Subcutaneous adipose tissue (tissue), 4 donors: ENCODE results near the gene CDKN2B-AS1. TPM values are rescaled to one million over a fixed set of nuclear protein-coding genes. Genes with fewer than 3 reads are reported as not detected.

Experiments
- total RNA-seq, 4 donors: library from RNA; depleted of rRNA; stranded (reverse); fragments of >200 nt; gene quantifications; one replicate each; pipeline ENCODE4 v1.1.0, GENCODE V29; 2016
- TF ChIP-seq, protein P1 (sequence below): fragments of 450-650 bp; IDR thresholded peaks from one replicate; pipeline ENCODE4 v1.5.1; 2016; ENCODE audit warnings: low read depth, mild to moderate bottlenecking, control low read depth, antibody characterized with exemption, moderate library complexity

Gene CDKN2B-AS1
- total RNA-seq, 4 donors from 2014 or later = 6.1 TPM; not detected in 3

DNA sequence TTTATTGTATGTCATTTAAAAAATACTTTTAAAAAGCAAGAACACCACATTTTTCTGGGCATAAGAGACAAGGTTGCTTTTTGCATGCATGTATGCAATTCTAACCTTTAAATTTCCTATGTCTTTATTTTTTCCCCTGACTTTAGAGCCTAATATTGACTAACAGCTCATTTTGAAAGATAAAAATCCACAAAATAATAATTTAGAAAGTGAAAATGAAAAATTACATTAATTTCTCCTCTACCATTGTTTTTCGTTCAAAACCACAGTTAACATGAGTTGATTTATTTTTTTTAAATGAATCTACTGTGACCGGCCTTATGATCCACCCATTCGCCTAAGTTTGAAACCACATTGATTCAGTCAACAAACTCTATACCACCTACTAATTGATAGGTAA, 152.0 kb downstream of the CDKN2B-AS1 start:
- TF ChIP-seq, protein P1, sequence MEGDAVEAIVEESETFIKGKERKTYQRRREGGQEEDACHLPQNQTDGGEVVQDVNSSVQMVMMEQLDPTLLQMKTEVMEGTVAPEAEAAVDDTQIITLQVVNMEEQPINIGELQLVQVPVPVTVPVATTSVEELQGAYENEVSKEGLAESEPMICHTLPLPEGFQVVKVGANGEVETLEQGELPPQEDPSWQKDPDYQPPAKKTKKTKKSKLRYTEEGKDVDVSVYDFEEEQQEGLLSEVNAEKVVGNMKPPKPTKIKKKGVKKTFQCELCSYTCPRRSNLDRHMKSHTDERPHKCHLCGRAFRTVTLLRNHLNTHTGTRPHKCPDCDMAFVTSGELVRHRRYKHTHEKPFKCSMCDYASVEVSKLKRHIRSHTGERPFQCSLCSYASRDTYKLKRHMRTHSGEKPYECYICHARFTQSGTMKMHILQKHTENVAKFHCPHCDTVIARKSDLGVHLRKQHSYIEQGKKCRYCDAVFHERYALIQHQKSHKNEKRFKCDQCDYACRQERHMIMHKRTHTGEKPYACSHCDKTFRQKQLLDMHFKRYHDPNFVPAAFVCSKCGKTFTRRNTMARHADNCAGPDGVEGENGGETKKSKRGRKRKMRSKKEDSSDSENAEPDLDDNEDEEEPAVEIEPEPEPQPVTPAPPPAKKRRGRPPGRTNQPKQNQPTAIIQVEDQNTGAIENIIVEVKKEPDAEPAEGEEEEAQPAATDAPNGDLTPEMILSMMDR = no peak

- TF ChIP-seq, protein P1 = no peak
These were observed 153.4 kb downstream of the CDKN2B-AS1 start for GRCh38 chr9:22147813-22148527.

DNA sequence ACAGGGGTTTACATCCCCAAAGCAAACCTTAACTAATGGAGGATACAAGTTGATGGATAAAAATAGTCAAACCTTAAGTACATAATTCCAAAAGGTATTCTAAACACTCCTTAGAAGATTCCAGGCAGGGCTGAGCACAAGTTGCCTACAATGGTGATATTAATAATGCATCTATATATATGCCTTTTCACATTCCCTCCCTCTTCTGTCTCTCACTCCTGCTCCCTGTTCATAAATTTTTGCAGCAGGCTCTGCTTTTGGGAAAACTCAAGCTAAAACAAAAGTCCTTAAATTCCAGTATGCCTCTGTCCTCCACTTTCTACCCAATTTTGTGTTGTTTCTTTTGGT, 153.9 kb downstream of the CDKN2B-AS1 start:
- TF ChIP-seq, protein P1 = no peak

DNA sequence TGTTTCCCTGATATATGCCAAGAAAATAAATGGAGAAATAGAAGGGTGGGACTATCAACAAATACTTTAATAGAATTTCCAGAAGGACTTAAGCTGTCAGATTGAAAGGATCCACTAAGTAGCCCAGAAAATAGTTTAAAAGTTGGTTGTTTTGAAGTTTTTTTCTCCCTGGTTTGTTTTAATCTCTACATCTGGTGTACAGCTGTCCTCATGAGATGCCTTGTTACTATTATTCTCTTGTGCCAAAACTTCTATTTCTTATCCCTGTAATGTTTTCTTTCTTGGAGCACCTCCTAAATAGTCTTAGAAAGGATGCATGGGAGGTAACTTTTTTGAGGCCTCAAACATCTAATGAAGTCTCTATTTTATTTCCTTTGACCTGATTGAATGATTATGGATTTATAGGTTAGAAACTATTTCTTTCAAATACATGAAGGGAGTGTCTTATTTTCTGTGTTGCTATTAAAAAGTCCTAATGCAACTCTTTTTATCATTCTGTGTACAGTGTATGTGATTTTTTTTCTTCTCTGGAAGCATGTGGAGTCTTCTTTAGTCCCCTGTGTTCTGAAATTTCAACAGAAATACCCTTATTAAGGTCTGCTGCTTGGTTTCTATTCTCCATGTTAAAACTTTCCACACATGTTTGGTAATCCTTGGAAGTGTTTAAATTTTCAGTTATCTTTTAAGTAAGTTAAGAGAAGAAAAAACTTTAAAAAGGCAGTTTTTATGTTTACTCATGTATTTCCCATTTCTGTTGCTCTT, 154.5 kb downstream of the CDKN2B-AS1 start:
- TF ChIP-seq, protein P1 = no peak

DNA sequence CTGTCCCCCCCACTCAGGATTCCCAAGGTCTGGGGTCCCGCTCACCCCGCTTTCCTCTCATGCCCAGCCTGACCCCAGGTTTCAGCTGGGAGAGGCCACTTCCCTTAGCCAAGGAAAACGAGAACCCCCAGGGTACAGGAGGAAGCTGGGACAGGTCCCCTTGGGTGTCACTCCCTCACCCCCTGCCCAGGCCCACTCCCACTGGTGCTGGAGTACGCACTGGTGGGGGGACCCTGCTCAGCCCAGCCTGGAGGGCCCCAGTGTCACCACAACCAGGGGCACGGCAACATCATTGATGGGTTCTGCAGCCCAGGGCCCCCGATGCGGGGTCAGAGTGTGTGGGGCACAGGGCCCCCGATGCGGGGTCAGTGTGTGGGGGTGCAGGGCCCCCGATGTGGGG, 159.5 kb downstream of the CDKN2B-AS1 start:
- TF ChIP-seq, protein P1 = no peak

DNA sequence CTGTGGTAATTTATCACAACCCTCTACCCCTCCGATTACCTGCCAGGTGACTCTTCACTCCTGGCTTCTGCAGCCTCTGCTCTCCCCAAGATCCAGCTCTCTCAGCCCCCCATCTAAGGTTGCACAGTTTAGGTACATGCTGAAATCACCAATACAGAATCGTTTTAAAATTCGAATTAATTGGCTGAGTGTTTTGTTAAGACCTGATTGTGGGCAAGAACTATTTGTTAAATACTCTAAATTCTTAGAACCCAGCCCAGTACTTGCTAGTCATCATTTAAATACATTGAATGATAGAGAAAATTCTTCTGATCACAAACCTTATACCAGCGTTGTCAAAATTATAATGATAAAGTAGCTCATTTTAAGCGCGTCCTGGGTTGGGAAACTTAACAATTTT, 162.0 kb downstream of the CDKN2B-AS1 start:
- TF ChIP-seq, protein P1 = no peak

GRCh38 chr9:22157276-22157675, 162.7 kb downstream of the CDKN2B-AS1 start:
- TF ChIP-seq, protein P1 = no peak
